Measurements from ENCODE around the gene KLHL36. TPM values are rescaled to one million over a fixed set of nuclear protein-coding genes. Genes with fewer than 3 reads are reported as not detected.

KLHL36 gene
- total and polyA plus RNA-seq, 7 donors = 14.4 to 45.9 (median 40.0) TPM

DNA sequence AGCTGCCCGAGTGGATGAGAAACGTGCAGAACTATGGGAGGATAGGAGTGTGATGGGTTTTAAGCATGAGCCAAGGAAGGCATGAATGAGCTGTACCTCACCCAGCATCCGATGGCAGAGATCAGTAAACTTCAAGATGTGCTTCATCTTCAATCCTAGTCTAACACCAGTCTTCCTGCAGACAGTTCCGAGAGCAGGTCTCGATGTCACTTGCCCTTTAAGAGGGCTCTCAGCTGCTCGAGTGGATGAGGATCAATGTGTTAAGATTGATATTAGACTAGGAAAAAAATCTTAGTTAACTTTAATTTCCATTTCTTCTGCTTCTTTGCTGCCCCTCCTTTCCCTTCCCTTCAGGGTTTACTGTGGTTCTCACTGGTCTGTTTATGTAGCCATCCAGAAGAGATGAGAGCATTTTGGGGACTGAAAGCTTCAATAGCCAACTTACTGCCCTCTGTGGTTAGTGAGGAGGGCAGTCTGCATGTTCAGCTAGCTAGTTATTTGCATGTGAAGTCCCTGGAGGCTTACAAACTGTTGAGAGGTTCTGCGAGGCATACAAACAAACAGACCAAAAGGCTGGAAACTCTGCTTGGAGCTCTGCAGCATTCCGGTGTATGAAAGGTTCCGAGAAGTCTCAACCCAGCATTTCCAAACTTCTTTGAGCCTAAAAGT is 15.3 kb downstream of the KLHL36 start:
- H3K27me3 ChIP-seq = no peaks in the 10 kb centered on the region
- H3K27ac ChIP-seq = no peak overlapping the region
- peaks cover 0 to 4% (median 0%) of the 10 kb centered on the region in 4 donors for H3K4me1 ChIP-seq
- TF ChIP-seq EP300 (IDR thresholded peaks at IDR 0.05) (no peak), POLR2AphosphoS5 (IDR thresholded peaks at IDR 0.05) (no peak), POLR2A (IDR thresholded peaks at IDR 0.05) (no peak)
- TF ChIP-seq, protein P1, sequence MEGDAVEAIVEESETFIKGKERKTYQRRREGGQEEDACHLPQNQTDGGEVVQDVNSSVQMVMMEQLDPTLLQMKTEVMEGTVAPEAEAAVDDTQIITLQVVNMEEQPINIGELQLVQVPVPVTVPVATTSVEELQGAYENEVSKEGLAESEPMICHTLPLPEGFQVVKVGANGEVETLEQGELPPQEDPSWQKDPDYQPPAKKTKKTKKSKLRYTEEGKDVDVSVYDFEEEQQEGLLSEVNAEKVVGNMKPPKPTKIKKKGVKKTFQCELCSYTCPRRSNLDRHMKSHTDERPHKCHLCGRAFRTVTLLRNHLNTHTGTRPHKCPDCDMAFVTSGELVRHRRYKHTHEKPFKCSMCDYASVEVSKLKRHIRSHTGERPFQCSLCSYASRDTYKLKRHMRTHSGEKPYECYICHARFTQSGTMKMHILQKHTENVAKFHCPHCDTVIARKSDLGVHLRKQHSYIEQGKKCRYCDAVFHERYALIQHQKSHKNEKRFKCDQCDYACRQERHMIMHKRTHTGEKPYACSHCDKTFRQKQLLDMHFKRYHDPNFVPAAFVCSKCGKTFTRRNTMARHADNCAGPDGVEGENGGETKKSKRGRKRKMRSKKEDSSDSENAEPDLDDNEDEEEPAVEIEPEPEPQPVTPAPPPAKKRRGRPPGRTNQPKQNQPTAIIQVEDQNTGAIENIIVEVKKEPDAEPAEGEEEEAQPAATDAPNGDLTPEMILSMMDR (IDR thresholded peaks at IDR 0.05) = no peak
- H3K36me3 ChIP-seq = peaks cover 16 to 83% (median 46%) of the 10 kb centered on the region in 4 donors
- H3K4me3 ChIP-seq = no peak overlapping the region
- intact Hi-C loops (cut with DNase I) = no loop called here
- WGBS, 2 donors = 76 to 84% methylated on average over 9 of the region's 9 CpGs
- no peaks in the 10 kb centered on the region for H3K9me3 ChIP-seq
- DNase-seq = no peak

DNA sequence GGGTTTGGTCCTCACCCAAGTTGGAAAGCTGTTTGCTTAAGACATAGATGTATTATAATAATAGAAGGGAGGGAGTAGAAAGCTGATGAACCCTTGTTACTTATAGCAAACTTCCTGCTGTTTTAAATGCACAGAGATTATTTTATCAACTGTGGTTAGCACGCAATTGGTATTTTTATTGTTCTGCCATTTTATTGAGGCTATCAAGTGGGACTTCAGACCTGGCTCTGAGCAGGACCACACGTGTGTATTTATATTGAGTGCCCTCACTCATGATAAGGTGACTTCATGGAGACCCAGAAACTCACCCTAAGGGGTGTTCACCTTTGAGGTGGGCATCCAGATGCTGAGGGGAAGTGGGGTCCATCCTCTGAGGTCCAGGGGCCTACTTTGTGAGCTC is 17.0 kb downstream of the KLHL36 start:
- 23 to 71% methylated on average over 2 of the region's 2 CpGs for whole genome bisulfite sequencing, 2 donors
- intact Hi-C loops (cut with DNase I) = no loop called here
- Histone ChIP-seq H3K27ac (no peak overlapping the region), H3K4me1 (peaks cover 0 to 4% (median 0%) of the 10 kb centered on the region in 4 donors), H3K9me3 (no peaks in the 10 kb centered on the region), H3K4me3 (no peak overlapping the region), H3K36me3 (peaks cover 16 to 65% (median 30%) of the 10 kb centered on the region in 4 donors), H3K27me3 (no peaks in the 10 kb centered on the region)
- TF ChIP-seq EP300 (IDR thresholded peaks at IDR 0.05) (no peak), POLR2A (IDR thresholded peaks at IDR 0.05) (no peak), POLR2AphosphoS5 (IDR thresholded peaks at IDR 0.05) (no peak)
- TF ChIP-seq, protein P1 (IDR thresholded peaks at IDR 0.05) = no peak
- no peak for DNase-seq

DNA sequence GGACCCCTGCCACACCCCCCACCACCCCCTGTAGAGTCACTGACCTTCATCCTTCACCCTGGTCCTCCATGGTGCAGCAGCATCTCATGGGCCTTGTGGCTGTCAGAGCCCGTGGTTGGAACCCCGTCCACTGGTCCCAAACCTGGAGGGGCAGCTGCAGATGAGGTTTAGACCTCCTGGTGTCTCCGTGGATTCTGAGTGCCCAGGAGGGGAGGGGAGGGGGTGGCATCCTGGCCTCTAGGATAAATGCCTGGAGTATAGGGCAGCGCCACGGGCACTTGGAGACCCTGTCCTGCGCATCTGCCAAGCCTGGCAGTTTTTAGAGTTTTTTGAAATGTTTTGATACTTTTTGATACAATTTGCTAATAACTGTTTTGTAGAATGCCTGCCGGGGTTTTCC is 17.5 kb downstream of the KLHL36 start:
- Histone ChIP-seq H3K27ac (no peak overlapping the region), H3K4me3 (no peak overlapping the region), H3K4me1 (peaks cover 0 to 4% (median 0%) of the 10 kb centered on the region in 4 donors), H3K36me3 (peaks cover 16 to 60% (median 28%) of the 10 kb centered on the region in 4 donors), H3K9me3 (no peaks in the 10 kb centered on the region), H3K27me3 (no peaks in the 10 kb centered on the region)
- TF ChIP-seq POLR2A (IDR thresholded peaks at IDR 0.05) (no peak), POLR2AphosphoS5 (IDR thresholded peaks at IDR 0.05) (no peak)
- TF ChIP-seq, protein P1 (IDR thresholded peaks at IDR 0.05) = no peak
- 91% methylated on average over 7 of the region's 7 CpGs for WGBS, 2 donors
- DNase-seq = no peak
- intact Hi-C loops (cut with DNase I) = no loop called here

DNA sequence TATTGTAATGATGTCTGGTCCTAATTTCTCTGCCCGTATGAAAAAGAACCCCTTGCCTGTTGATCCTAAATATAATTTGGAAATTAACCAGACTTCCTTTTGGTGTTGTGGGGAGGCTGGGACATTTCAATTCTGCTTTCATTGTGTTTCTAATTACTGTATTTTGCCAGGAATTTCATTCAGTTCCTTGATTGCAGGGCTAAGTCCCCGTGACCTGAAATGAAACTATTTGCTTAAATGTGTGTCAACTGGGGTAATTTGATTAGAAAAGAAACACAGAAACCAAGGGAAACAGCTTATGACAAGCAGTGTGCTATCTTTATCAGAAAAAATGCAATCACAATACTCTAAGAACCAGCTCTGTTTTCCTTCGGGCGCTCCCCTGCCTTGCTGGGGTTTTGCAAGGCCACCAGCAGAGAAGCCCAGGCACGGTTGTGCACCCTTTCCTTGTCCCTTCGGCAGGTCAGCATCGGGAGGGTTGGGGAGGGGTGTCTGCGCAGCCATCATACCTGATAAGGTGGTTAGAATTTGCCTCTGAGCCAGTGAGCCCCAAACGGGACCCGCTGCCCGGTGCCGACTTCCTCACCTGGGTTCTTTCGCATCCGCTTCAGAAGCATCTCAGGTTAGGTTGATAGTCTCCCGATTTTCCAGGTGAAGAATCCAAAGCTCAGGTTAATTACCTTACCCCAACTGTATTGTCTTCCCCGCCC is 19.4 kb downstream of the KLHL36 start:
- peaks cover 0 to 6% (median 2%) of the 10 kb centered on the region in 4 donors for H3K4me1 ChIP-seq
- no peak overlapping the region for H3K4me3 ChIP-seq
- peaks cover 3 to 41% (median 14%) of the 10 kb centered on the region in 4 donors for H3K36me3 ChIP-seq
- no peak overlapping the region for H3K27ac ChIP-seq
- DNase-seq = no peak
- WGBS, 2 donors = 90% methylated on average over 16 of the region's 16 CpGs
- TF ChIP-seq POLR2AphosphoS5 (IDR thresholded peaks at IDR 0.05) = no peak
- TF ChIP-seq EP300 (IDR thresholded peaks at IDR 0.05) = no peak
- TF ChIP-seq, protein P1 (IDR thresholded peaks at IDR 0.05) = no peak
- no peak for TF ChIP-seq POLR2A (IDR thresholded peaks at IDR 0.05)
- intact Hi-C loops (cut with DNase I) = no loop called here
- H3K27me3 ChIP-seq = no peaks in the 10 kb centered on the region
- no peaks in the 10 kb centered on the region for H3K9me3 ChIP-seq

All from sigmoid colon (tissue), 7 donors.